HUDEP-2 (cell line): ENCODE measurements around the gene CD24.
"Not testable (repeated sequence)": the region's sequence is repeated elsewhere in the genome, so short reads cannot be mapped to it uniquely, and the experiment has no call there.

Source experiments
- DNase-seq, 76 experiments: peaks; one replicate each; lab custom pipeline; 2025; ENCODE audit not compliant: unreplicated experiment in 76 of 76; lab: John Stamatoyannopoulos, UW

Gene CD24

GRCh38 chr6:106970769-106971168 lies 3.8 kb downstream of the CD24 start:
- DNase-seq = not testable (repeated sequence)

- DNase-seq = no peak
These were observed 6.5 kb downstream of the CD24 start for GRCh38 chr6:106967936-106968555.

- no peak for DNase-seq
These were observed 7.6 kb downstream of the CD24 start for GRCh38 chr6:106966671-106967640.

GRCh38 chr6:106966229-106966628 lies 8.3 kb downstream of the CD24 start:
- no peak for DNase-seq

DNA sequence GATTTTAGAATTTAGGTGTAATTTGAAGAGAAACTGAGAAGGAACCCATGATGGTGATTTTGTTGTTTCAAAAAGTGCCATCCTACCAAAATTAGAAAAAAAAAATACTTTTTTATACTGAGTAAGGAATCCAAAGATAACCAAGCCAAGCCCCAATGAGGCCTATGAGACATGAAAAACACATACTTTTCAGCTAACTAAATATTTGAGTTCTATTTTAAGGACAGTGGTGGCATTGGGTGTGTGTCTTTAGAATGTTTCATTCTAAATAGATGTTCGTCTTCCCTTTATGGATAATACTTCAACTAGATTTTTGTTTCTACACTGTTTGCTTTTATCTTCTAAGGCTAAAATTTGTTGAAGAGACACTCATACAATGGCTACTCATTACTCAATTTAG lies 9.6 kb downstream of the CD24 start:
- no peak for DNase-seq

DNA sequence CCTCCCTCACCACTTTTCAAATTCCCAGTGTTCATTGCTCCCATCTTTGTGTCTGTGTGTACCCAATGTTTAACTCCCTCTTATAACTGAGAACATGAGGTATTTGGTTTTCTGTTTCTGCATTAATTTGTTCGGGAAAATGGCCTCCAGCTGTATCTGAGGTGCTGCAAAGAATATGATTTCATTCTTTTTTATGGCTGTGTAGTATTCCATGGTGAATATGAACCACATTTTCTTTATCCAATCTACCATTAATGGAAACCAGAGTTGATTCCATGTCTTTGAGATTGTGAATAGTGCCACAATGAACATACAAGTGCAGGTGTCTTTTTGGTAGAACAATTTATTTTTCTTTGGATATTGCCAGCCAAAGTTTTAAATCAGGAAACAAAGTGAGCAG lies 10.4 kb downstream of the CD24 start:
- no peak for DNase-seq

GRCh38 chr6:106963544-106963943 lies 11.0 kb downstream of the CD24 start:
- DNase-seq = no peak

DNA sequence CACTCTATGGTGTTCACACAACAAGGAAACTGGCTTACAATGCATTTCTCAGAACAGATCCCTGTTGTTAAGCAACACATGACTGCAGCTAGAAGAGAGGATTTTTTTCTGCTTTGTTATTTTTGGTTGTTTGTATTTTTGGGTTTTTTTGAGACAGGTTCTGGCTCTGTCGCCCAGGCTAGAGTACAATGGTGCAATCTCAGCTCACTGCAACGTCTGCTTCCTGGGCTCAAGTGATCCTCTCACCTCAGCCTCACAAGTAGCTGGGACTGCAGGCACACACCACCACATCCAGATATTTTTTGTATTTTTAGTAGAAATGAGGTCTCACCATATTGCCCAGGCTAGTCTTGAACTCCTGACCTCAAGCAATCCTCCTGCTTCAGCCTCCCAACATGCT lies 12.7 kb downstream of the CD24 start:
- DNase-seq = no peak

DNA sequence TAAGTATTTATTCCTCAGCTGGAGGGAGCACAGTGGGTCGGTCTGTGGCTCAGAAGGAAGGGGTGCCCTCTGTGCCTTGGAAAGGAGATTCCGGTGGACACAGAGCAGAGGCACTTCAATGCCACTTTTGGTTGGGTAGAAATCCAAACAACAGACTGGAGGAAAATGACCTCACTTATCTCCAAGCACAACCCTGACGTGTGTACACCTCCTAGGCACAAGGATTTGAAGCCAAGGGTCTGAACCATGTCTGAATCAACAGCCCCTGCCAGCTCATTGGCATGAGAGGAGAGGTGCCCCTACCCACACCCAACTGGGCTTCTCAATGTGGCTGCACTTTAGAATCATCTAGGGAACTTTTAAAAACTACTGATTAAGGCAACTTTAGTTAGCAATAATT lies 13.4 kb downstream of the CD24 start:
- DNase-seq = no peak

DNA sequence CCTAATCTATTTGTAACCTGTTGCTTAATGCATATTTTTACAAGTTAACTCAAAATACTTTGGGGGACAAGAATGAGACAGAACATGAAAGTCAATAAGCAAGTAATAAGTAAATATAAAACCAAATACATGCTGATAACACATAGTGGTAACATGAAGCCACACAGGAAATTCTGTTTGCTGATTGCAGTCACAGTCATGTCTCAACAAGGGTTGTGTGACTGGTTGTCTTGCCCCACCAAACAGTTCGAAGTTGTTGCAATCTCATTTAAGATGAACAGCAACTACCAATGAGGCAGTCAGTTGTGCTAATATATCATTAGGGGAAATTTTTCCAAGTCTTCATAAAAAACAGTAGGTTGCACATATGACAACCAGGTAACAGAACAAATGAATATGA lies 14.5 kb downstream of the CD24 start:
- DNase-seq = no peak

DNA sequence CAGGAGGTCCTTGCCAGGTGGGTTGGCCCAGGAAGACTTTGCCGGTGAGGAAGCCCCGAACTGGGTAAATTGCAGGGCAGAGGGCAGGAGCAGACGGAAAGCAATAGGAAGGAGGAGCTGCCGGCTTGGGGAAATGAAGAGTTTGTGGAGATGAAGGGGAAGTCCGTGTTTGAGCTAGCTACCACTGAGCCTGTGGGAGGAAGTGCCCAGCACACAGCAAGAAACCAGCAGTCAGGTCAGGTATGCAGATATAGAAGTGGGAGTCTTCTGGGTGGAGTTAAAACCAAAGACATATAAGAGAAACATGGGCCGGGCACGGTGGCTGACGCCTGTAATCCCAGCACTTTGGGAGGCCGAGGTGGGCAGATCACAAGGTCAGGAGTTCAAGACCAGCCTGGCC lies 34.7 kb downstream of the CD24 start:
- no peak for DNase-seq

DNA sequence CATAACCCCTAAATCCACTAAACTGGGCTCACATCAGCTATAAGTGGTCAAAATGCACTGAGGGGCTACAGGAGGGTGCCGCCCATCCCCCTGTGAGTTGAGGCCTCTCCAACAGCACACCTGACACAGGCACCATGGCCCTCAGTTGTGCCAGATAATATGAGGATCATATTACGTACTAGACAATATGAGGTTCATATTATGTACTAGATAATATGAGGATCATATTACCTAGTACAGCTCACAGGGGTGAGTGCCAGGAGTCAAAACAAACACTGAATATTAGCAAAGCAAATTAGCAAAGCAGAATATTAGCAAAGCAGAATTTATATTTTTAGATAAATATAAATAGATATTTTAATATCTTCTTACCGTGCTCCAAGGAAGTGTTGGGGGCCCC lies 35.3 kb downstream of the CD24 start:
- no peak for DNase-seq

DNA sequence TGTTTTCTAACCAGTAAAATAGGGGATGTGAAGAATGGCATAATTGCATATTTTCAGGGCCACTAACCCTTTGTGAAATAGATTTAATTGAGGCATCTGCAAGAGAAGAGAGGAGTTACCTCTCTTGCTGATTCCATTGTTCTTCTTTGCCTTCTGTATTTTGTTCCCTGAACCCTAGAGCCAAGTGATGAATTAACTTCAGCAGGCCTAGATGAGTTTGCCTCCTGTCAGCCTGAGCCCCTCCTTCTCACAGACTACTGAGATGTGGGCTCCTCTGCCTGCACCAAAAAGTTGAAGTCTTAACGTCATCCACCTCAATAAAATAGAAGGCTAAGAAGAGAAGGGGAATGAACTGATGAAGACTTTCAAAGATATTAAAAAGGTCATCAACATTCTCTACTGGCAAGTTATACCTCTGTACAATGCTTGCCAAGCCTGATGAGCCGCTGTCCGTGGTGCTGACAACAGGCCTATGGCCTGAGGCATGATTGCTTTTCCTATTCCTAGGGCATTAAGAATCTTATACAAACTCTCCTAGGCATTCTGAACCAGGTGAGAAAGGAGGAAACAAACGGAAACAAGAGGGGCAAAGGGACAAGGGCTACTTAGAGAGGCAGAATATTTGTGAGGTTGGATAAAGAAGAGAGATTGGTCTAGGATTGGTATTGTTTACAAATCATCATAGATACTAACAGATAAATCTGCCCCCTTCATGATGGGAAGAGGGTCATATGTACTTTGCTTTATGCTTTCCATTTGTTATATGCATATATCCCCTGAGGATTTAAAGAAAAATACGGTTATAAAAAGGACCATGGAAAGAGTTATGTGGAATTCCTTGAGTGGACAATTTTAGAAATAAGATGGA lies 46.8 kb downstream of the CD24 start:
- DNase-seq = peak in 49 of 76 experiments; percentile 5 to 62 (median 31)

GRCh38 chr6:106925948-106926347 lies 48.6 kb downstream of the CD24 start:
- DNase-seq = no peak

GRCh38 chr6:106924694-106925523 lies 49.6 kb downstream of the CD24 start:
- peak in 4 of 76 experiments; percentile 6 to 19 (median 6) for DNase-seq

- DNase-seq = no peak
These were observed 51.9 kb downstream of the CD24 start for GRCh38 chr6:106922626-106923025.
